GM18499 (cell line): ENCODE results near the gene NOC3L.
"Not testable (repeated sequence)": the region's sequence is repeated elsewhere in the genome, so short reads cannot be mapped to it uniquely, and the experiment has no call there.

ENCODE experiments used
- ATAC-seq: cut with Tn5 transposase; IDR thresholded peaks from one replicate; pipeline ENCODE4 v1.9.1; 2021; ENCODE audit warnings: moderate number of reproducible peaks; ENCODE audit not compliant: insufficient read depth, unreplicated experiment

NOC3L gene, protein sequence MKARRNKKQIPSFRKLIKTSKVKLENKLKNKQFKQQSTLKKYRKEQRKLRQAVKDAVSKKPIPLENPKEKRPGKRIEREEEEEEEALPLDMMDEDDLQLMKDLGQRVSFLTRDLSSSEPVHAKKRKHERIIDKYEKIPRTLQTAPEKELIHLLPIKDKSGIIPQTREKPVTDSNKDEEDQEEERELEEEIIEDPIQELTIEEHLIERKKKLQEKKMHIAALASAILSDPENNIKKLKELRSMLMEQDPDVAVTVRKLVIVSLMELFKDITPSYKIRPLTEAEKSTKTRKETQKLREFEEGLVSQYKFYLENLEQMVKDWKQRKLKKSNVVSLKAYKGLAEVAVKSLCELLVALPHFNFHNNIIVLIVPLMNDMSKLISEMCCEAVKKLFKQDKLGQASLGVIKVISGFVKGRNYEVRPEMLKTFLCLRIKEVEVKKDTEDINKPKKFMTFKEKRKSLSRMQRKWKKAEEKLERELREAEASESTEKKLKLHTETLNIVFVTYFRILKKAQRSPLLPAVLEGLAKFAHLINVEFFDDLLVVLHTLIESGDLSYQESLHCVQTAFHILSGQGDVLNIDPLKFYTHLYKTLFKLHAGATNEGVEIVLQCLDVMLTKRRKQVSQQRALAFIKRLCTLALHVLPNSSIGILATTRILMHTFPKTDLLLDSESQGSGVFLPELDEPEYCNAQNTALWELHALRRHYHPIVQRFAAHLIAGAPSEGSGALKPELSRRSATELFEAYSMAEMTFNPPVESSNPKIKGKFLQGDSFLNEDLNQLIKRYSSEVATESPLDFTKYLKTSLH

GRCh38 chr10:94362360-94363250 lies at the start of gene NOC3L:
Gene NOC3L, minus strand, starts transcription at chr10:94362939. Its CDS starts 101 bp downstream, at chr10:94362838.
- ATAC-seq: peak; percentile 92

- ATAC-seq: no peak
Measured at GRCh38 chr10:94412449-94412848, 49.7 kb upstream of the NOC3L start.

GRCh38 chr10:94411304-94411703 lies 48.6 kb upstream of the NOC3L start:
- no peak for ATAC-seq

DNA sequence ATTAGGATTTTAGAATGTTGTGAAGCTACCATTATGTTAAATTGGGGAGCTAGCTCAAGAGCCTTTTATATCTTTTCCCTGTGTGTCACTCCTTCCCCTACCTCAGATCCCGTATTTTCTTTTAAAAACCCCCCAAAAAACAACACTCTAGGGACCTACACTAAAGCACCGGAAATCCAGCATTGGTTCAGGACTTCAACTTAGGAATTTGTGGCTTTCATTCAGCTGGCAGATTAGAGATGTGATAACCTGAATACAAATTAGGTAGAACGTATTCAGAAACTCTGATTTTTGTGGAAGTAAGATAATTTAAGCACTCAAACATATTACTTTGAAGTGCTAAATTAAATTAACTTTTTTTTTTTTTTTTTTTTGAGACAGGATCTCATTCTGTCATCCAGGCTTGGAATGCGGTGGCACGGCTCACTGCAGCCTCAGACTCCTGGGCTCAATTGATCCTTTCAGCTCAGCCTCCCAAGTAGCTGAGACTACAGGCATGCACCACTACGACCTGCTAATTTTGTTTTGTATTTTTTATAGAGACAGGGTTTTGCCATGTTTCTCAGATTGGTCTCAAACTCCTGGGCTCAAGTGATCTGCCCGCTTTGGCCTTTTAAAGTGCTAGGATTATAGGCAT lies 46.4 kb upstream of the NOC3L start:
- no peak for ATAC-seq

- ATAC-seq: no peak
Measured at GRCh38 chr10:94407668-94408067, 44.9 kb upstream of the NOC3L start.

DNA sequence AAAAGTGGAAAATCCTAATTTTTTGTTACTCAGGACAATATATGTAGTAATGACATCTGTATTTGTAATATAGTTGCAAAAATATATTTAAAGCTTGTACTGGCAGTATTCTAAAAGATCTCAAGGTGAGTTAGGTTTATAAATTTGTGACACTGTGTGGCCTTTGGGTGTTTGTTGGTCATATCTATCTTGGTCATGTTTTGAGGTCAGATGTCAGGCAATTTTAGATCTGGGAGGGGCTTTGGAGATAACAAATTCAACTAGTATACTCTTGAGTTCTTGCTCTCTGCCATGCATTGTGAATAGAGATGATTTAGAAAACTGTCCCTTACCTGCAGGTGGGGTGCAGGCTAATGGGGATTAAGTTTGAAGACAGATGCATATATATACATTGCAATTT lies 42.7 kb upstream of the NOC3L start:
- ATAC-seq: no peak

- ATAC-seq: peak; percentile 55
Measured at GRCh38 chr10:94403380-94404213, 40.9 kb upstream of the NOC3L start.

DNA sequence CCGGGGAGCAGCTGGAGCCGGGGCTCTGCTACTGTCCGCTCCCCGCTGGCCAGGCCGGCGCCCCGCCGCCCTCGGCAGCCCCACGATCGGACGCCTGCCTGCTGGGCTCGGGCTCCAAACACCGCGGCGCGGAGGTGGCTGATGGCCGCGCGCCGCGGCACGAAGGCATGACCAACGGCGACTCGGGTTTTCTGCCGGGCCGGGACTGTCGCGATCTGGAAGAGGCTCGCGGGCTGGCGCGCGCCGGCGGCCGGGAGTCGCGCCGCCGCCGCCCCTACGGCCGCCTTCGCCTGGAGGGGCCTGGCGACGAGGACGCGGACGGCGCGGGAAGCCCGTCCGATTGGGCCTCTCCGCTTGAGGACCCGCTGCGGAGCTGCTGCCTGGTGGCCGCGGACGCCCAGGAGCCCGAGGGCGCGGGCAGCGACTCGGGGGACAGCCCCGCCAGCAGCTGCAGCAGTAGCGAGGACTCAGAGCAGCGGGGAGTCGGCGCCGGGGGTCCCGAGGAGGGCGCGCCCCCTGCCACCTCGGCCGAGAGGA lies 40.2 kb upstream of the NOC3L start:
- peak; percentile 4 for ATAC-seq

GRCh38 chr10:94402204-94402842 lies 39.6 kb upstream of the NOC3L start, which contains the start of gene TBC1D12:
Gene TBC1D12, plus strand, starts transcription at chr10:94402541. Its CDS starts 73 bp downstream, at chr10:94402614.
- peak; percentile 73 for ATAC-seq

DNA sequence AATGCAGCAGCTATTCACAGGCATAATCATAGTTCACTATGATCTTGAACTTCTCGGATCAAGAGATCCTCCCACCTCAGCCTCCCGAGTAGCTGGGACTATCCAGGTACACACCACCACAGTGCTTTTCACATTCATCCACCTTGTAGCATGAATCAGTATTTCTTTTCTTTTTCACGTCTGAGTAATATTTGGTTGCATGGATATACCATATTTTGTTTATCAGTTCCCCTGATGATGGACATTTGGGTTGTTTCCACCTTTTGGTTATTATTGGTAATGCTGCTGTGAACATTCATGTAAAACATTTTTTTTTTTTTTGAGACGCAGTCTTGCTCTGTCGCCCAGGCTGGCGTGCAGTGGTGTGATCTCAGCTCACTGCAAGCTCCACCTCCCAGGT lies 36.0 kb upstream of the NOC3L start:
- ATAC-seq: no peak

- ATAC-seq: no peak
Measured at GRCh38 chr10:94397549-94398370, 35.0 kb upstream of the NOC3L start.

- ATAC-seq: not testable (repeated sequence)
Measured at GRCh38 chr10:94392117-94392516, 29.4 kb upstream of the NOC3L start.

DNA sequence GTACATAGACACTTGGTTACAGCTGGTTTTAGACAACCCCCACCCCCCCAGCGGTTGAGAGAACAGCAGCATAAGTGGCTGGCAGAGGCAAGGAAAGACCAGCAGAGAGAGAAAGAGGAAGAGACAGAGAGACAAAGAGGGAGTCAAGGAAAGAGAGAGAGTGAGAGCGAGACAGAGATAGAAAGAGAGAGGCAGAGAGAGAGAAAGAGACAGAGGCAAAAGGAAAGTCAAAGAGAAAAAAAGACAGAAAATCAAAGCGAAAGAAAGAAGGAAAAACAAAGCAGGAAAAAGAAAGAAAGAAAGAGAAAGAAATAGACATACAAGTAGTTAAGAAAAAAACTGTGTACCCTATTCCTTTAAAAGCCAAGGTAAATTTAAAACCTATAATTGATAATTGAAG lies 23.0 kb upstream of the NOC3L start:
- ATAC-seq: not testable (repeated sequence)

DNA sequence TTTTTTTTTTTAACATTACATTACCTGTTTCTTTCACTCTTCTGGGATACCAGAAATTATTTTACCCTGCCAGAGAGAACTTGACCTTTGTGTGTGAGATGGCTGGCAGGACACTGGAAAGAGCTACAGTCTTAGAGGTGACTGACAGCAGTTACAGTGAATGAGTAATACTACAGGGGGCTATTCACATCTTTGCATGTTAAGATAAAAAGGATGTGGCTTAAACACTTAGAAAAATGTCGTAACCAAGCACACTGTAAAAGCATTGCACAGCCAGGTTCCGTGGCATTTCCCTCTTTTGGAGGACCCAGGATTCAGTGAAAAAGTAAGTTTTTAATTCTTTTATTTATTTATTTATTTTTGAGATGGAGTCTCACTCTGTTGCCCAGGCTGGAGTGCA lies 20.8 kb upstream of the NOC3L start:
- no peak for ATAC-seq

- no peak for ATAC-seq
Measured at GRCh38 chr10:94376865-94377264, 14.1 kb upstream of the NOC3L start.

GRCh38 chr10:94375374-94375773 lies 12.6 kb upstream of the NOC3L start:
- no peak for ATAC-seq

GRCh38 chr10:94370501-94370900 lies 7.8 kb upstream of the NOC3L start:
- no peak for ATAC-seq
